K562 (cell line): ENCODE results near the gene ASB6. TPM values are rescaled to one million over a fixed set of nuclear protein-coding genes. Genes with fewer than 3 reads are reported as not detected.

ENCODE experiments used
- CBFA2T2 ChIP-seq: fragments of 450-650 bp; conservative IDR thresholded peaks from 2 replicates; pipeline ENCODE4 v1.6.1; 2017; ENCODE audit warnings: mild to moderate bottlenecking
- DIDO1 ChIP-seq: fragments of 450-650 bp; IDR thresholded peaks from 2 replicates; pipeline ENCODE4 v1.6.1; 2016; ENCODE audit warnings: low read depth, missing biosample characterization, missing genetic modification characterization
- FOXJ3 ChIP-seq: sonication (generic); formaldehyde crosslinking; IDR thresholded peaks from 2 replicates; pipeline ENCODE4 v1.4.0; 2020; ENCODE audit warnings: mild to moderate bottlenecking, missing genetic modification reagents
- HDGF ChIP-seq: fragments of 450-650 bp; IDR thresholded peaks from 2 replicates; pipeline ENCODE4 v1.6.1; 2016
- KAT7 ChIP-seq: sonication (generic); formaldehyde crosslinking; IDR thresholded peaks from 2 replicates; pipeline ENCODE4 v1.8.0; 2022; ENCODE audit warnings: missing genetic modification reagents, mild to moderate bottlenecking, borderline replicate concordance
- MCM5 ChIP-seq: fragments of 450-650 bp; IDR thresholded peaks from 2 replicates; pipeline ENCODE4 v1.6.1; 2016; ENCODE audit warnings: low read depth
- NCOA2 ChIP-seq, 2 experiments: fragments of 450-650 bp; IDR thresholded peaks; 2 replicates each; pipeline ENCODE4 v1.6.1; 2018; ENCODE audit warnings: mild to moderate bottlenecking in 2 of 2, moderate library complexity in 1 of 2; ENCODE audit not compliant: partially characterized antibody in 2 of 2
- PPARD ChIP-seq: fragments of 250-450 bp; sonication (Bioruptor Pico); IDR thresholded peaks from 2 replicates; pipeline ENCODE4 v1.8.0; 2022; ENCODE audit warnings: inconsistent platforms, mild to moderate bottlenecking, moderate library complexity
- RERE ChIP-seq: sonication (generic); formaldehyde crosslinking; IDR thresholded peaks from 2 replicates; pipeline ENCODE4 v1.8.0; 2023; ENCODE audit warnings: missing genetic modification reagents, mild to moderate bottlenecking, borderline replicate concordance
- RFX1 ChIP-seq: fragments of 450-650 bp; IDR thresholded peaks from 2 replicates; pipeline ENCODE4 v1.6.1; 2016; ENCODE audit warnings: mild to moderate bottlenecking, moderate library complexity
- RFX7 ChIP-seq: fragments of 250-450 bp; sonication (Bioruptor Pico); IDR thresholded peaks from 2 replicates; pipeline ENCODE4 v1.5.1; 2021; ENCODE audit warnings: mild to moderate bottlenecking
- SIN3A ChIP-seq, 2 experiments: fragments of 150-350 bp in 1 of 2; IDR thresholded peaks; 2 replicates each; pipeline ENCODE4 v1.6.1; 2011 to 2016; ENCODE audit warnings: borderline replicate concordance in 2 of 2, low read depth in 2 of 2, low read length in 2 of 2, mild to moderate bottlenecking in 2 of 2, moderate library complexity in 2 of 2; ENCODE audit not compliant: control insufficient read depth in 1 of 2
- TOE1 ChIP-seq, 2 experiments: fragments of 450-650 bp in 1 of 2; sonication (generic) in 1 of 2; formaldehyde crosslinking in 1 of 2; IDR thresholded peaks; 2 replicates each; pipeline versions ENCODE4 v1.7.1 to v1.8.0; 2016 to 2022; ENCODE audit warnings: borderline replicate concordance in 2 of 2, mild to moderate bottlenecking in 2 of 2, antibody characterized with exemption in 1 of 2, inconsistent platforms in 1 of 2, low read depth in 1 of 2, missing genetic modification reagents in 1 of 2, moderate library complexity in 1 of 2
- ZBTB9 ChIP-seq: fragments of 450-650 bp; formaldehyde crosslinking; IDR thresholded peaks from 2 replicates; pipeline ENCODE4 v1.4.0; 2020; ENCODE audit warnings: mild to moderate bottlenecking, moderate library complexity
- ZNF184 ChIP-seq: sonication (generic); formaldehyde crosslinking; IDR thresholded peaks from 2 replicates; pipeline ENCODE4 v1.5.0; 2020; ENCODE audit warnings: missing genetic modification reagents
- ZNF586 ChIP-seq: fragments of 450-650 bp; formaldehyde crosslinking; conservative IDR thresholded peaks from 2 replicates; pipeline ENCODE4 v1.4.0; 2020; ENCODE audit warnings: mild to moderate bottlenecking, moderate library complexity
- ZNF644 ChIP-seq: fragments of 200-800 bp; sonication (Bioruptor generic); IDR thresholded peaks from 2 replicates; pipeline ENCODE4 v1.6.1; 2016; ENCODE audit warnings: low read depth, missing genetic modification characterization, missing compliant biosample characterization
- polyA plus RNA-seq, 8 experiments: library from polyadenylated mRNA; depleted of rRNA in 4 of 8; stranded (reverse) in 5 of 8; unstranded in 3 of 8; fragments of >200 nt; fragmentation: Nextera tagmentation in 2 of 8; fragmentation: Illumina TruSeq in 1 of 8; extraction: Ambion mirVana in 2 of 8; extraction: Trizol in 1 of 8; gene quantifications; 2 replicates each; pipeline versions ENCODE4 v1.2.1 to v1.2.3, GENCODE V29; 2011 to 2014; ENCODE audit warnings: inconsistent platforms in 1 of 8, missing spikeins in 1 of 8
- total RNA-seq, 7 experiments: library from RNA; depleted of rRNA in 6 of 7; stranded (reverse); fragments of >200 nt in 6 of 7; fragmentation: Illumina TruSeq in 2 of 7; extraction: Trizol in 2 of 7; gene quantifications; 2 replicates each; pipeline versions ENCODE4 v1.2.1 to v1.2.3, GENCODE V29; 2011 to 2021; ENCODE audit warnings: low replicate concordance in 1 of 7
- TF ChIP-seq, protein P1 (sequence below): fragments of 250-450 bp; sonication (Bioruptor Pico); IDR thresholded peaks from 2 replicates; pipeline ENCODE4 v1.4.0; 2020; ENCODE audit warnings: mild to moderate bottlenecking, moderate library complexity

The ASB6 gene
- total and polyA plus RNA-seq, 9 of the 15 experiments (the other 6 are each of a cell fraction or from before 2014, with no cell fraction given) = 0.92 to 17.8 (median 11.3) TPM

GRCh38 chr9:129626079-129626624 is 15.8 kb downstream of the ASB6 start, which contains the start of gene NTMT1 (continued):
- TF ChIP-seq RERE (no peak), ZNF586 (CRISPR knock-in tag) (no peak), ZNF184 (CRISPR knock-in tag) (no peak), ZBTB9 (peak; percentile 39; the same call in 1 of the 2 replicates), CBFA2T2 (peak; percentile 92), DIDO1 (peak; percentile 64; the same call in 1 of the 2 replicates), MCM5 (no peak), SIN3A (IDR thresholded peaks at IDR 0.05; ENCODE audit: borderline replicate concordance in 2 of 2, control insufficient read depth in 1 of 2, low read depth in 2 of 2, low read length in 2 of 2) (peak in 1 of 2 experiments; percentile 95; a peak in 2 of 4 replicates), ZNF644 (tag) (0 out of 2 replicates have a peak, but pooled peaks have one; percentile 63), NCOA2 (IDR thresholded peaks at IDR 0.05; ENCODE audit: partially characterized antibody in 2 of 2) (no peak), HDGF (no peak), TOE1 (IDR thresholded peaks at IDR 0.05; ENCODE audit: borderline replicate concordance) (peak; percentile 99), TOE1 (CRISPR knock-in tag; IDR thresholded peaks at IDR 0.05; ENCODE audit: borderline replicate concordance, low read depth) (no peak), PPARD (no peak), FOXJ3 (CRISPR knock-in tag) (no peak), RFX7 (CRISPR knock-in tag) (no peak), RFX1 (no peak), KAT7 (CRISPR knock-in tag) (peak; percentile 75; the same call in 1 of the 2 replicates)
- TF ChIP-seq, protein P1, sequence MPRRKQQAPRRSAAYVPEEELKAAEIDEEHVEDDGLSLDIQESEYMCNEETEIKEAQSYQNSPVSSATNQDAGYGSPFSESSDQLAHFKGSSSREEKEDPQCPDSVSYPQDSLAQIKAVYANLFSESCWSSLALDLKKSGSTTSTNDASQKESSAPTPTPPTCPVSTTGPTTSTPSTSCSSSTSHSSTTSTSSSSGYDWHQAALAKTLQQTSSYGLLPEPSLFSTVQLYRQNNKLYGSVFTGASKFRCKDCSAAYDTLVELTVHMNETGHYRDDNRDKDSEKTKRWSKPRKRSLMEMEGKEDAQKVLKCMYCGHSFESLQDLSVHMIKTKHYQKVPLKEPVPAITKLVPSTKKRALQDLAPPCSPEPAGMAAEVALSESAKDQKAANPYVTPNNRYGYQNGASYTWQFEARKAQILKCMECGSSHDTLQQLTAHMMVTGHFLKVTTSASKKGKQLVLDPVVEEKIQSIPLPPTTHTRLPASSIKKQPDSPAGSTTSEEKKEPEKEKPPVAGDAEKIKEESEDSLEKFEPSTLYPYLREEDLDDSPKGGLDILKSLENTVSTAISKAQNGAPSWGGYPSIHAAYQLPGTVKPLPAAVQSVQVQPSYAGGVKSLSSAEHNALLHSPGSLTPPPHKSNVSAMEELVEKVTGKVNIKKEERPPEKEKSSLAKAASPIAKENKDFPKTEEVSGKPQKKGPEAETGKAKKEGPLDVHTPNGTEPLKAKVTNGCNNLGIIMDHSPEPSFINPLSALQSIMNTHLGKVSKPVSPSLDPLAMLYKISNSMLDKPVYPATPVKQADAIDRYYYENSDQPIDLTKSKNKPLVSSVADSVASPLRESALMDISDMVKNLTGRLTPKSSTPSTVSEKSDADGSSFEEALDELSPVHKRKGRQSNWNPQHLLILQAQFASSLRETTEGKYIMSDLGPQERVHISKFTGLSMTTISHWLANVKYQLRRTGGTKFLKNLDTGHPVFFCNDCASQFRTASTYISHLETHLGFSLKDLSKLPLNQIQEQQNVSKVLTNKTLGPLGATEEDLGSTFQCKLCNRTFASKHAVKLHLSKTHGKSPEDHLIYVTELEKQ = no peak
